G401 (cell line): ENCODE measurements around the gene VARS1. TPM values are rescaled to one million over a fixed set of nuclear protein-coding genes. Genes with fewer than 3 reads are reported as not detected.
"Not testable (repeated sequence)": the region's sequence is repeated elsewhere in the genome, so short reads cannot be mapped to it uniquely, and the experiment has no call there.

Experiments used
- DNase-seq: peaks from one replicate; pipeline ENCODE4 v3.0.0-alpha.2; 2015; ENCODE audit warnings: low spot score
- in situ Hi-C: cut with HindIII; loops from 2 replicates; pipeline ENCODE4 v1.10.0; 2016; ENCODE audit warnings: low sequenced_read_pairs, mixed read lengths
- total RNA-seq: library from RNA; depleted of rRNA; stranded (reverse); fragments of >200 nt; shearing (Covaris generic); gene quantifications from 2 replicates; pipeline ENCODE4 v1.2.3, GENCODE V29; 2014; rRNA removed

The VARS1 gene
- 133 and 152 TPM in 2 replicates for total RNA-seq

GRCh38 chr6:31795616-31796298 lies at the start of gene VARS1:
TSS of gene VARS1 (minus strand) at chr6:31795752. CDS start at chr6:31795217, 535 bp downstream.
- in situ Hi-C loops = no loop called here
- DNase-seq = peak; percentile 85

DNA sequence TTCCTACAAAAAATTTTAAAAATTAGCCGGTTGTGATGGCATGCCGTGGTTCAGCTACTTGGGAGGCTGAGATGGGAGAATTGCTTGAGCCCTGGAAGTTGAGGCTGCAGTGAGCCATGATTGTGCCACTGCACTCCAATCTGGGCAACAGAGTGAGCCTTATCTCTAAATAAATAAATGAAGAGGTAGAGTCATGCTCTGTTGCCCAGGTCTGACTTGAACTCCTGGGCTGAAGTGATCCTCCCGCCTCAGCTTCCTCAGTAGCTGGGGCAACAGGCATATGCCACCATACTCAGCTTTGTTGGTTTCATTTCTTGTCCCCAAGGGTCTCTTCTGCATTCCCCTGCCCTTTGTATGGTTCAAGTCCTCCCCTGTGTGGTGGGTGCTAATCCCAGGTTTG lies 49.0 kb upstream of the VARS1 start:
- no peak for DNase-seq
- in situ Hi-C loops = no loop called here

DNA sequence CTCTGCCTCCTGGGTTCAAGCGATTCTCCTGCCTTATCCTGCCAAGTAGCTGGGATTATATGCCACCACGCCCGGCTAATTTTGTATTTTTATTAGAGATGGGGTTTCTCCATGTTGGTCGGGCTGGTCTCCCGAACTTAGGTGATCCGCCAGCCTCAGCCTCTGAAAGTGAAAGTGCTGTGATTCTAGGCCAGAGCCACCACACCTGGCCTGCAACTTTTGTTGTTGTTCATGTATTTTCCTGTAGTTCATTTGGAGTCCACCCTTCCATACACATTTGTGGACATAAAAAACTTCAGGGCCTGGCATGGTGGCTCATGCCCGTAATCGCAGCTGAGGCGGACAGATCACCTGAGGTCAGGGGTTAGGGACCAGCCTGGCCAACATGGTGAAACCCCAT lies 46.5 kb upstream of the VARS1 start:
- in situ Hi-C loops = no loop called here
- no peak for DNase-seq

DNA sequence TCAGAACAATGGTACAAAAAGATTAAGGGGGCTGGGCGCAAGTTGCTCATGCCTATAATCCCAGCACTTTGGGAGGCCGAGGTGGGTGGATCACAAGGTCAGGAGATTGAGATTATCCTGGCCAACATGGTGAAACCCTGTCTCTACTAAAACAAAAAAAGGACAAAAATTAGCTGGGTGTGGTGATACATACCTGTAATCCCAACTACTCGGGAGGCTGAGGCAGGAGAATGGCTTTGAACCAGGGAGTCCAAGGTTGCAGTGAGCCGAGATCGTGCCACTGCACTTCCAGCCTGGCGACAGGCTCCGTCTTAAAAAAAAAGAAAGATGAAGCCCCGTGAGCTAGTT lies 44.2 kb upstream of the VARS1 start:
- DNase-seq, in situ Hi-C loops: not testable (repeated sequence)

DNA sequence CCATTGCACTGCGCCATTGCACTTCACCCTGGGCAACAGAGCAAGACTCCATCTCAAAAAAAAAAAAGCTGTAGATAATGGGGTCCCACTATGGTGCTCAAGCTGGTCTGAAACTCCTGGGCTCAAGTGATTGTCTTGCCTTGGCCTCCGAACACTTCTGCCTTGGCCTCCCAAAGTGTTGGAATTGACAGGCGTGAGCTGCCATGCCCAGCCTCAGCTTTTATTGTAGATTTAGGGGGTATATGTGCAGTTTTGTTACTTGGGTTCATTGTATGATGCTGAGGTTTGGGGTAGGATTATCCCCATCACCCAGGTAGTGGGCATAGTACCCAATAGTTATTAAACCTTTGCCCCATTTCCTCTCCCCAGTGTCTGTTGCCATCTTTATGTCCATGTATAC lies 43.4 kb upstream of the VARS1 start:
- DNase-seq = no peak
- in situ Hi-C loops = no loop called here

DNA sequence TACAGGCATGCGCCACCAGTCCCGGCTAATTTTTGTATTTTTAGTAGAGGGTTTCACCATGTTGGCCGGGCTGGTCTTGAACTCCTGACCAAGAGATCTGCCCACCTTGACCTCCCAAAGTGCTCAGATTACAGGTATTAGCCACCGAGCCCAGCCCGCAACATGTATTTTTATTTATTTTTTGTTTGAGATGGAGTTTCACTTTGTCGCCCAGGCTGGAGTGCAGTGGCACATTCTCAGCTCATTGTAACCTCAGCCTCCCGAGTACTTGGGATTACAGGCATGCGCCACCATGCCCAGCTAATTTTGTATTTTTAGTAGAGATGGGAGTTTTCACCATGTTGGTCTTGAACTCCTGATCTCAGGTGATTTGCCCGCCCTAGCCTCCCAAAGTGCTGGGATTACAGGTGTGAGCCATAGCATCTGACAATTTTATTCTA lies 42.6 kb upstream of the VARS1 start:
- DNase-seq, in situ Hi-C loops: not testable (repeated sequence)

DNA sequence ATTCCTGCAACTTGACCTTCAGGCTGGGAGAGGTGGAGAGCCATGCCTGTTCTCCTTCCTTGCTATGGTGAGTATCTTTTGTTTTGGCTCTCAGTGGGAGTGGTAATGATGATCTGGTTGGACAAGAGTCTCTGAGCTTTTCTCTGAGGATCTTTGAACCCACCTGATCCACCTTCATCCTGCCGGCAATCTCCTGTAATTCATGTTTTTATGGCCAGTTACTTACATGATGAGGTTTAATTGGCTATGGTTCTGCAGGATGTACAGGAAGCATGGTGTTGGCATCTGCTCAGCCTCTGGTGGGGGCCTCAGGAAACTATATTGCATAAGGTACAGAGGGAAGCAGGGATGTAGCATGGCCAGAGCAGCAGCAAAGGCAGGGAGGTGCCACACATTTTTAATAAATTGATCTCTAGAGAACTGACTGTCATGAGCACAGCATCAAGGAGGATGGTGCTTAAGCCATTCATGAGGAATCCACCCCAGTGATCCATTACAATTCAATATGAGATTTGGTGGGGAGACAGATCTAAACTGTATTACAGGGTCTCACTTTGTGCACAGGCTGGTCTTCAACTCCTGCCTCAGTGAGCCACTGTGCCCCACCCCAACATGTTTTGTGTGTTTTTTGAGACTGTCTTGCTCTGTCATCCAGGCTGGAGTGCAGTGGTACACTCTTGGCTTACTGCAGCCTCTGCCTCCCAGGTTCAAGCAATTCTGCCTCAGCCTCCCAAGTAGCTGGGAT lies 42.0 kb upstream of the VARS1 start:
- in situ Hi-C loops = no loop called here
- no peak for DNase-seq

DNA sequence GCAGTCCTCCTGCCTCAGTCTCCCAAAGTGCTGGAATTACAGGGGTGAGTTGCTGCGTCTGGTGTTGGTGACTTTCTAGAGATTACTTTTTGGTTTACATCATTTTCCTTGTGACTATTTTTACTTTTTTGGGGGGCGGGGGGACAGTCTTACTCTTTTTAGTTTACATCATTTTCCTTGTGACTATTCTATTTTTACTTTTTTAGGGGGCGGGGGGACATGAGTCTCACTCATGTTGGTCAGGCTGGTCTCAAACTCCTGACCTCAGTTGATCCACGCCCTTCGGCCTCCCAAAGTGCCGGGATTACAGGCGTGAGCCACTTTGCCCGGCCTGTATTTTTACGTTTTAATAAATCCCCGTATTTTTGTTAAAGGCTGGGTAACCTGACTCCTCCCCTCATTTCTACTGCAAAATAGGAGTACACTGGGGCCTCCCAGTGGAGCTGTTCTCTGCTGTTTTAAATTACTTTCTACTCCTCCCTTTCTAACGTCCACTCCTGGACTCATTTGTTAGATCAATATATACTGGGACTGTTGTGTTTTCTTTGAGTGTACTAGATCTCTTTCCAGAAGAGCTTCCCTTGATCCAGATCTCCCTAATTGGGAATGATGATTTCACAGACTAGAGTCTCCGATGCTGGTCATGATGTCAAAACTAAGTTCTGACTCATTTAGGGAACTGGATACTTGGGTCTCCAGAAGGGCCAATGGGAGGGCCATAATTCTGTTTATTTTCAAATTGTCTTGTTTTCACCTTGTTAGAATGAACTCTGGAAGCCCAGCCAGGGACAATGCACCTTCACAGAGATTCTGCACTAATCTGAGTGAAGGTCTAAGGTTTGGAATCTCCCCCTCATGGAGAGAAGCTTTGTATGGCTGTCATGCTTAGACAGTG lies 41.2 kb upstream of the VARS1 start:
- no peak for DNase-seq
- in situ Hi-C loops = no loop called here

- in situ Hi-C loops = no loop called here
- DNase-seq = no peak
Observed at GRCh38 chr6:31836047-31836473, 40.5 kb upstream of the VARS1 start.

GRCh38 chr6:31834367-31835250 lies 39.1 kb upstream of the VARS1 start:
- in situ Hi-C loops = no loop called here
- peak; percentile 89 for DNase-seq

GRCh38 chr6:31831350-31832215 lies 36.0 kb upstream of the VARS1 start:
- DNase-seq = no peak
- in situ Hi-C loops = no loop called here

GRCh38 chr6:31830886-31831335 lies 35.4 kb upstream of the VARS1 start:
- in situ Hi-C loops = no loop called here
- no peak for DNase-seq

GRCh38 chr6:31829633-31830283 lies 34.2 kb upstream of the VARS1 start:
- DNase-seq = peak; percentile 80
- in situ Hi-C loops = no loop called here

DNA sequence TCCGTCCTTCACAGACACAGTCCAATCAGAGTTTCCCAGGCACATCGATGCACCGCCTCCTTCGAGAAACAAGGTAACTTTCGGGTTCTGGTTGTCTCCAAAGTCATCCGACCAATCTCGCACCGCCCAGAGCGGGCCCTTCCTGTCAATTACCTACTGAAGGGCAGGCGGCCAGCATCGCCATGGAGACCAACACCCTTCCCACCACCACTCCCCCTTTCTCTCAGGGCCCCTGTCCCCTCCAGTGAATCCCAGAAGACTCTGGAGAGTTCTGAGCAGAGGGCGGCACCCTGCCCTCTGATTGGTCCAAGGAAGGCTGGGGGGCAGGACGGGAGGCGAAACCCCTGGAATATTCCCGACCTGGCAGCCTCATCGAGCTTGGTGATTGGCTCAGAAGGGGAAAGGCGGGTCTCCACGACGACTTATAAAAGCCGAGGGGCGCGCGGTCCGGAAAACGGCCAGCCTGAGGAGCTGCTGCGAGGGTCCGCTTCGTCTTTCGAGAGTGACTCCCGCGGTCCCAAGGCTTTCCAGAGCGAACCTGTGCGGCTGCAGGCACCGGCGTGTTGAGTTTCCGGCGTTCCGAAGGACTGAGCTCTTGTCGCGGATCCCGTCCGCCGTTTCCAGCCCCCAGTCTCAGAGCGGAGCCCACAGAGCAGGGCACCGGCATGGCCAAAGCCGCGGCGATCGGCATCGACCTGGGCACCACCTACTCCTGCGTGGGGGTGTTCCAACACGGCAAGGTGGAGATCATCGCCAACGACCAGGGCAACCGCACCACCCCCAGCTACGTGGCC lies 31.9 kb upstream of the VARS1 start, which contains the start of gene HSPA1B:
HSPA1B (plus strand) TSS at position 453 of the 794 bp plus-strand sequence; CDS start at position 666, 213 bp downstream.
- in situ Hi-C loops = no loop called here
- DNase-seq = peak; percentile 100

- no peak for DNase-seq
- in situ Hi-C loops = no loop called here
Observed at GRCh38 chr6:31826793-31827285, 31.3 kb upstream of the VARS1 start.

DNA sequence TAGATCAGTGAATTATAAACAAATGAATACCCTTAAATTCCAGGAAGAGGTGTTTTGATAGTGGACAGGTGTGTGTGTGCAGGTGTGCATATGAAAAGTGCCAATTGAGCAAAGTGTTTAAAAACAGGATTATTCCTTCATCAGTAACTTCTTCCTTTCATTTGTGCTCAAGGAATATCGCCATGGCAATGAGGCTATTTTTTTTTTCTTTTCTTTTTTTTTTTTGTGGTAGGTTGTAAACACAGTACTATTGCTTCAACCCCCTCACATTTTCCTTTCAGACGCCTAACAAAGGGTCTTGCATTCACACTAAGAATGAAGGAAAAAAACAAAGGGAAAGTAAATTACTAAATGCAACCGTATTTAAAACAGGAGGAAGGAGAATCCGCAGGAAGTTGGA lies 30.0 kb upstream of the VARS1 start:
- in situ Hi-C loops = no loop called here
- no peak for DNase-seq
